Measurements from ENCODE around the gene DCHS2.

Gene DCHS2

DNA sequence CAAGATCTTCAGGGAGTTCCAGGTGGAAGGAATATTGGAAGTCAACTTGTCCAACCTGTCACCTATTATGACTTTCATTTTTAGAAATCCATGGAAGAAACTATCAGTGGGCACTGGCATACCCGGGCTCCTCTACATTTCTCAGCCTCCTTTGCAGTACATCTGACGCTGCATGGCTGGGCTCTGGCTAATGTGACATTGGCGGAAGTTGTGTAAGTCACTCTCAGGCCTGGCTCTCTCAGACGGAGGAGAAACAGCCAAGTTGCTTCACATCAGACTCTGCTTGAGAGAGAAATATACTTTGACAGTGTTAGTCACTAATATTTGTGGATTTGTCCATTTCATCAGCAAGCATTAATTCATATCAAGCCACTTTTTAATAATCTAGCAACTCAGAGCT, 4.5 kb downstream of the DCHS2 start:
- no peak for DNase-seq

DNA sequence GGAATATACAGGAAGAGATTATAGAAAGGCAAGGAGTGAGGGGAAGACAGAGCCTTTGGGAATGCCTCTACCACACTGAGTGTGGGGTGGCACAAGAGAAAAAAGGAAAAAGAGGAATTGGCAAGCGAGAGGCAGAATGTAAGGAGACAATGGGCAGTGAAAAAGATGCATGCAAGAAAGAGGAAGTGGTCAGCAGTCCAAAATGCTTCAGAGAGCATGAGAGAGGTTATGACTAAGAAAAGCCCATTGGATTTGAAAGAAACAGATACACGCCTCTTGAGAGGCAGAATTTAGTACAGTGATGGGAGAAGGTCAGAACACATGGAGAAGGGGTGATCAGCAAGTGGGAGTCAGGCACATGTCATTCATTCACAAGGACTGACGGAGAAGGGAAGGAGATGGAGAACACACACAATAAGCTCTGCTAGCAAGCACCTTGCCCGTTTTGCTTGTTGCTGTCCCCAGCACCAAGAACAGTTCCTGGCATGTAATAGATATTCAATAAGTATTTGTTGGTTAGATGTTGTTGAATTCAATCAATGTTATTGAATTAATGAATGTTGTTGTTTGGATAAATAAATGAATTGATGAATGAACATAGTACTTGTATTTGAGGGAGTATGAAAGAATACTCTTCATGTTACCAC, 6.3 kb downstream of the DCHS2 start:
- no peak for DNase-seq

- no peak for DNase-seq
These were observed 13.1 kb downstream of the DCHS2 start for GRCh38 chr4:154478547-154478946.

- DNase-seq: no peak
These were observed 13.5 kb downstream of the DCHS2 start for GRCh38 chr4:154478128-154478527.

DNA sequence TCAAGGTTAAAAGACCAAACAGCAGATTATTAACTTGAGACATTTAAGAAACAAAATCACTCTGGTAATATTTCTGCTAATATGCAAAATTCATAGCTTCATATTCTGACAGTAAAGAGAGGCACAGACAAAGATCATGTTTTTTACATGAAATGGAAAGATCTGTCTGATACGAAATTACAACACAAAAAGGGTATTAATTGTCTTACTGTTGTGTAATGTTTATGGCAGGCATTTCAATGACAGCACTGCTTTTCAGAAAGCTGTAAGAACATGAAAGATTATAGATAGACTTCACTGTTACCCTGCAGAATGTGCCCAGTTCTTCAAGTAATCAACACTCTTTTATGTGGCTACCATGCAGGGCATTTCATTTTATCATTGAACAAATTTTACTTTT, 15.4 kb downstream of the DCHS2 start:
- DNase-seq: no peak

DNA sequence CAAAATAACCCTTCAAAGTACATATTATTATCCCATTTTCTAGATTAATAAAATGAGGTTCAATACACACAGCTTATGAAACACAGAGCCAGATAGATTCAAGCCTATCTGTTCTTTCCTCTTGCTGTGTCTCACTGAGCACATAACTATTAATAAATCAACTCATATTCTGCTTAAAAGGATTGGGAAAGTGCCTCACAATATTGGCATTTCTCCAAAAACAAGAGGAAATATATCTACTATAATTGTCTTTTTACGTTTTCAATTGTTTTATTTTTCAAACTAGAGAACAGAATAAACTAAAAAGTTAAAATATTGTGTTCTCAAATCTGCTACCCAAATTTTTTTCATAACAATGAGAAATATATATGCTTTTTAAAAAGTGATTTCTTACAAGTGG, 15.8 kb downstream of the DCHS2 start:
- no peak for DNase-seq

GRCh38 chr4:154473497-154473896, 18.1 kb downstream of the DCHS2 start:
- no peak for DNase-seq

DNA sequence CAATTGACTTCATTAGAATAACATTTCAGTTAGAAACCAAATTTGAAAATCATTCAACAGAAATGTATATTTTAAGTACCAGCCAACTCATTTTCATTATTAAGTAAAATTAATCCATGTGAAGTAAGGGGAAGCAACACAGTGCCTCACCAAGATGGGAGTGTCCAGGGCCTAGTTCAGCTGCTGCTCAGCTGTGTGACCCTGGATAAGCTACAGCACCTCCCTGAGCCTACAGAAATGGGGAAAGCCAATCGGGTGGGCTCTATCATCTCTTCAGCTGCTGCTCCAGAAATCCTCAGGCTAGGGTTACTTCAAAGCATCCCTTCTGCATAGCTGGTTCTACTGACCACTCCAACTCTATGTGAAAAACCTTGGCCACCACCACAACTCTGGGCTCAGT, 18.7 kb downstream of the DCHS2 start:
- DNase-seq: no peak

- DNase-seq: no peak
These were observed 19.9 kb downstream of the DCHS2 start for GRCh38 chr4:154471526-154472331.

GRCh38 chr4:154471032-154471431, 20.6 kb downstream of the DCHS2 start:
- DNase-seq: no peak

GRCh38 chr4:154467886-154468285, 23.7 kb downstream of the DCHS2 start:
- no peak for DNase-seq

- no peak for DNase-seq
These were observed 25.3 kb downstream of the DCHS2 start for GRCh38 chr4:154466336-154466735.

GRCh38 chr4:154465085-154465484, 26.5 kb downstream of the DCHS2 start:
- no peak for DNase-seq

GRCh38 chr4:154464654-154465053, 26.9 kb downstream of the DCHS2 start:
- DNase-seq: no peak

DNA sequence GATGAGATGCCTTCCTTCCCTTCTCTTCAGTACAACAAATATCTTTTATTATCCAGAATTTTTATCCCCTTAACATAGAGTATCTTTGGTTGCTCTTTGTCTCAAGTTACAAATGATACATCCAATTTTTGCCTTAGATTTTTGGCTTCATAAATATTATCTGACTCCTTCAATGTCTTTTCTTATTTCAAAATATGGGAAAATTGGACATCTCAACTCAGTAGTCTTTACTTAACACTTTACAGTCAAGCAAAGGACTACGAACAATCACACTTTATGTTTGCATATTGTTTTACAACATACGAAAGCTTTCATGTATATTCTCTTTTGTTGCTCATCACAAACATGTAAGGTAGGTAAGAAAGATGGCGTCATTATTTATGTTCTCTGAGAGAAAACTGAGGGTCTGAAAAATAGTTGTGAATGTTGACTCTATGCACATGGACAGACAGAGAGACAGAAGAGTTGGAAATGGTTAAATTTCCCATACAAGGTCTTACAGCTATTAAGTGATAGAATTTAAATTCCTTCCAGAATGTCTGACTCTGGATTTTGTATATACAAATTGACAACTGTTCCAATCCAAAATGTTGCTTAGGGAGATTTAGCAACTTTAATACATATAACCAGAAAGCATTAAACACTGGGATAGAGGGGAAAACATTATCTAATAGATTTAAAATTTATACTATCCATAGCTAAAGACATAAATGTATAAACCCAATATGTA, 29.4 kb downstream of the DCHS2 start:
- no peak for DNase-seq

GRCh38 chr4:154457471-154457870, 34.1 kb downstream of the DCHS2 start:
- DNase-seq: no peak

DNA sequence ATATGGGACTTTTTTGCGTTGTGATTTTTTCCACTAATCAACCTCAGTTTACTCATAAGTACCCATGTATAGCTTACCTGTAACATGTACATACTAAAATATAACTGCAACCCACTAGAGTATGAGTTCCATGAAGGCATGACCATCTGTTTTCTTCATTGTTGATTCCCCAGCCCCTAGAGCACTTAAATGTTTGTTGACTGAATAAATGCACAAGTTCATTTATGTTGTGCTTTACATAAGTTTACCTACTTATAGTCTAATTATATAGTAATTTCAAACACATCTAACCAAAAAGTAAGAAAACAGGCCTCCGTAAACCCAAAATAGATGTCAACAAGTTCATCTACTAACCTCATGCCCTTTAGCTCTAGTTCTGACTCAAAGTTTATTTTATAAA, 34.7 kb downstream of the DCHS2 start:
- no peak for DNase-seq

DNA sequence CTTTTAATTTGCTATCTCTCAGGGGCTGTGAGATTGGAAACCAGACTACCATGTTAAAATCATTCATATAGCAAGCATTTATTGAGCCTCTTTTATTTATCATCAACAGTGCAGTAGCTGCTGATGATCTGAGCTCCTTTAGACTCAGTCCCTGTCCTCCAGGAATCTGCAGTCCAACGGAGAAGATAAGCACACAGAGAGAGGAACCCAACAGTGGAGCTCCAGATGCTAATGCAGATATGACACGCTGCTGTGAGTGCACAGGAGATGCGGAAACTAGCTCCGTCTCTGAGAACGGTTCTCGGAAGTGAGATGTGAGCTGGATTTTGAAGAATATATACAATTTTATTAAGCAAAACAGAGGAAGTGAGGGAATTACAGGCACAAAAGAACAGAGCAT, 35.4 kb downstream of the DCHS2 start:
- no peak for DNase-seq

DNA sequence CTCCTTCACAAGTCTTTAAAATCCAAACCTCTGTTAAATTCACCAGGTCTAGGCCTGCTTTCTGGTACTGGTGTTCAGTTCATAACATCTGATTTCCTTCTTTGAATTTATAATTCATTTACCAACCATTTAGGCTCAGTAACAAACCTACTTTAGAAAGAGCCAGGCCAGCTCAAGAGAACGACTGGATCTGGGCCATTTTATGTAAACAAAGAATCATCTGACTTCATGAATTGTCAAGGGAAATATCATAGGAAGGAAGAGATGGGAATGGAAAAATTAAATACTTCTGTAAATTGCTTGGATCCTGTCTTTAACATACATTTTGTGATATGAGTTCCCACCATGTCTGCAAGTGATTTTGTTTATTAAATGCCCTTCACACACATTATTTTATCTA, 36.5 kb downstream of the DCHS2 start:
- DNase-seq: no peak

GRCh38 chr4:154454710-154455109, 36.9 kb downstream of the DCHS2 start:
- no peak for DNase-seq

GRCh38 chr4:154452798-154453346, 38.7 kb downstream of the DCHS2 start:
- DNase-seq: no peak

- no peak for DNase-seq
These were observed 40.6 kb downstream of the DCHS2 start for GRCh38 chr4:154450966-154451365.

DNA sequence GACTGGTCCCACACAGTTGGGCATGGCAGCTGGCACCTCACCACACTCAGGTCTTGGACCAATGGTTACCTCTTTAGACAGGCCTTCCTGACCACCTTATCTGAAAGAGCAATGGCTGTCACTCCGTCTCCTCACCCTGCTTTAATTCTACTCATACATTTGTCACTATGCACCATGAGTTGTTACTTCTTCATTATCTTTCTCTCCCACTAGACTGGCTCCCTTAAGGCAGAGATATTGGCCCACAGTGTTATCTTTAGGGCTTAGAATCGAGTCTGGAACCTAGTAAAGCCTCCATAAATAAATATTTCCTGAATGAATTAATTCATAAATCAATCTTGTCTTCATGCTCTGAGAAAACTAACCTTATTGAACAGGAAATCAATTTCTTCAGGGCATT, 46.6 kb downstream of the DCHS2 start:
- no peak for DNase-seq

GRCh38 chr4:154441982-154442381, 49.6 kb downstream of the DCHS2 start:
- DNase-seq: no peak
